ENCODE data around the gene TTC17. TPM values are rescaled to one million over a fixed set of nuclear protein-coding genes. Genes with fewer than 3 reads are reported as not detected.

Gene TTC17
- total and polyA plus RNA-seq, 9 donors = 47.0 to 119 (median 83.0) TPM

DNA sequence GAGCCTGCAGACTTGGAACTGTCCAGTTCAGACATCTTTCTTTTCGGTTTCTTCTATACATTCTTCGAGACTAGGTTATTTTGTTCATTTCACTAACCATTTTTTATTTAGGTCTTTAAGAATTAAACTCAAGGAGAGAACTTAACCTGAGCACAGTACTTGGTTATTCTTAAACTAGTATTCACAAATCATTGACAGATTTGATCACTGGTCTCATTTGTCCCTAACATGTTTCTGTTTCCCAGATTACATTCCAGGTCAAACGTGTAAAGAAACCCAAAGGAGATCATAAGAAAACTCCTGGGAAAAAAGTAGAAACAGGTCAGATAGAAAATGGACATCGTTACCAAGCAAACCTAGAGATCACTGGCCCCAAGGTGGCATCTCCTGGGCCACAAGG lies 85.1 kb downstream of the TTC17 start:
- WGBS, 3 donors = 93 to 98% (median 94%) methylated on average over 4 of the region's 4 CpGs
- H3K27ac ChIP-seq = no peak overlapping the region
- H3K4me1 ChIP-seq (ENCODE audit: insufficient read depth) = no peaks in the 10 kb centered on the region
- intact Hi-C loops (cut with DNase I) = no loop called here
- no peaks in the 10 kb centered on the region for H3K9me3 ChIP-seq
- no peaks in the 10 kb centered on the region for H3K36me3 ChIP-seq
- H3K27me3 ChIP-seq = no peaks in the 10 kb centered on the region
- TF ChIP-seq, protein P1, sequence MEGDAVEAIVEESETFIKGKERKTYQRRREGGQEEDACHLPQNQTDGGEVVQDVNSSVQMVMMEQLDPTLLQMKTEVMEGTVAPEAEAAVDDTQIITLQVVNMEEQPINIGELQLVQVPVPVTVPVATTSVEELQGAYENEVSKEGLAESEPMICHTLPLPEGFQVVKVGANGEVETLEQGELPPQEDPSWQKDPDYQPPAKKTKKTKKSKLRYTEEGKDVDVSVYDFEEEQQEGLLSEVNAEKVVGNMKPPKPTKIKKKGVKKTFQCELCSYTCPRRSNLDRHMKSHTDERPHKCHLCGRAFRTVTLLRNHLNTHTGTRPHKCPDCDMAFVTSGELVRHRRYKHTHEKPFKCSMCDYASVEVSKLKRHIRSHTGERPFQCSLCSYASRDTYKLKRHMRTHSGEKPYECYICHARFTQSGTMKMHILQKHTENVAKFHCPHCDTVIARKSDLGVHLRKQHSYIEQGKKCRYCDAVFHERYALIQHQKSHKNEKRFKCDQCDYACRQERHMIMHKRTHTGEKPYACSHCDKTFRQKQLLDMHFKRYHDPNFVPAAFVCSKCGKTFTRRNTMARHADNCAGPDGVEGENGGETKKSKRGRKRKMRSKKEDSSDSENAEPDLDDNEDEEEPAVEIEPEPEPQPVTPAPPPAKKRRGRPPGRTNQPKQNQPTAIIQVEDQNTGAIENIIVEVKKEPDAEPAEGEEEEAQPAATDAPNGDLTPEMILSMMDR (IDR thresholded peaks at IDR 0.05) = no peak
- no peak for TF ChIP-seq EP300 (IDR thresholded peaks at IDR 0.05)
- TF ChIP-seq POLR2A (IDR thresholded peaks at IDR 0.05) = no peak
- no peak for DNase-seq
- H3K4me3 ChIP-seq = no peak overlapping the region

- no peaks in the 10 kb centered on the region for H3K4me1 ChIP-seq (ENCODE audit: insufficient read depth)
- no peak overlapping the region for H3K27ac ChIP-seq
- no peaks in the 10 kb centered on the region for H3K9me3 ChIP-seq
- no peaks in the 10 kb centered on the region for H3K27me3 ChIP-seq
- H3K4me3 ChIP-seq = no peak overlapping the region
- intact Hi-C loops (cut with DNase I) = no loop called here
- TF ChIP-seq POLR2A (IDR thresholded peaks at IDR 0.05) (no peak), EP300 (IDR thresholded peaks at IDR 0.05) (no peak)
- TF ChIP-seq, protein P1 (IDR thresholded peaks at IDR 0.05) = no peak
- DNase-seq = no peak
- H3K36me3 ChIP-seq = no peaks in the 10 kb centered on the region
Observed at GRCh38 chr11:43447151-43447550, 88.4 kb downstream of the TTC17 start.

DNA sequence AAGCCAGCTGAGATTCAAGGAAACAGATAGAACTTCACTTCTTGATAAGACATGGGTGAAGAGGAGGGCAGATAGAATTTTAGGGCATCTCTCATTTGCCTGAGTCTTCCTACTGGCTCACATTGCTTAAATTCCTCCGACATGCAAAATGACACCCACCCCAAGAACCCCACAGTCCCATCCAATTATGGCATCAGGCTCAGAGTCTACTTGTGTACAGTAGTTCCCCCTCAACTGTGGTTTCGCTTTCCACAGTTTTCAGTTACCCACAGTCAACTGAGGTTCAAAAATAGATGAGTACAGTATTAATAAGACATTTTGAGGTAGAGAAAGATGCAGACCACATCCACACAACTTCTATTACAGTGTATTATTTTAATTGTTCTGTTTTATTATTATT lies 99.8 kb downstream of the TTC17 start:
- WGBS, 3 donors = 66 to 99% (median 96%) methylated on average over 2 of the region's 2 CpGs
- no peaks in the 10 kb centered on the region for H3K36me3 ChIP-seq

DNA sequence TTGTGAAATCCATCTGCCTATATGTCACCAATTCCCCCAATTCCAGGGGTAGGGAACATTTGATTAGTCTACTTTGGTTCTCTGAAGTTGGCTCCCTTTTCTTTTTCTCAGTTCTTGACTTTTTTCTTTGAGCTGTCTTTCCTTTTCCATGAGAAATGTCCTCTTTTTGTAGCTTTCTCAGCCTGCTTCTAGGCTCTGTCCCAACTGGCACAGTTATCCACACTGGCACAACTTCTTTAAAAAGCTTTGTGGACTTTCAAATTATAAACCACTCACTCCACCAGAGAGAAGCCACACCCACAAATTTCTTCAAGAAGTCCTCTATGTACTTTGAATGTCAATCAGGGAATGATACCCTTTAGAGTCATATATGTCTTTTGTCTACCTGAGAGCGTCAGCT lies 100.5 kb downstream of the TTC17 start:
- Histone ChIP-seq H3K36me3 (no peaks in the 10 kb centered on the region), H3K27ac (no peak overlapping the region)

More for the DNA sequence above, 99.8 kb downstream of the TTC17 start:
- Histone ChIP-seq H3K4me3 (no peak overlapping the region), H3K4me1 (ENCODE audit: insufficient read depth) (no peaks in the 10 kb centered on the region), H3K27me3 (no peaks in the 10 kb centered on the region), H3K9me3 (peaks cover 0 to 8% of the 10 kb centered on the region in 2 donors), H3K27ac (no peak overlapping the region)
- intact Hi-C loops (cut with DNase I) = no loop called here
- TF ChIP-seq POLR2A (IDR thresholded peaks at IDR 0.05) = no peak
- TF ChIP-seq, protein P1 (IDR thresholded peaks at IDR 0.05) = no peak
- no peak for TF ChIP-seq EP300 (IDR thresholded peaks at IDR 0.05)
- DNase-seq = no peak

More for the DNA sequence above, 100.5 kb downstream of the TTC17 start:
- no peaks in the 10 kb centered on the region for H3K4me1 ChIP-seq (ENCODE audit: insufficient read depth)
- intact Hi-C loops (cut with DNase I) = no loop called here
- H3K9me3 ChIP-seq = peaks cover 0 to 8% of the 10 kb centered on the region in 2 donors
- TF ChIP-seq EP300 (IDR thresholded peaks at IDR 0.05) (no peak), POLR2A (IDR thresholded peaks at IDR 0.05) (no peak)
- TF ChIP-seq, protein P1 (IDR thresholded peaks at IDR 0.05) = no peak
- no peaks in the 10 kb centered on the region for H3K27me3 ChIP-seq
- DNase-seq = no peak
- no peak overlapping the region for H3K4me3 ChIP-seq
- 97 to 100% (median 98%) methylated on average over 1 of the region's 1 CpG for WGBS, 3 donors

Measured in ovary (tissue), 9 donors.